Upper lobe of right lung (tissue), 1 donor: Measurements from ENCODE around the gene SEC23A. TPM values are rescaled to one million over a fixed set of nuclear protein-coding genes. Genes with fewer than 3 reads are reported as not detected.
A peak's percentile ranks its signal among the peaks of the same experiment; 100 is the strongest.
"Not testable (repeated sequence)": the region's sequence is repeated elsewhere in the genome, so short reads cannot be mapped to it uniquely, and the experiment has no call there.

Experiments used
- ATAC-seq: fragments of 200-7000 bp; cut with Tn5 transposase; one replicate; pipeline ENCODE4 v1.9.1; 2020; ENCODE audit warnings: mild to moderate bottlenecking, moderate library complexity
- DNase-seq: peaks from one replicate; pipeline ENCODE4 v3.0.0-alpha.2; 2020
- H3K27ac ChIP-seq: fragments of 200-600 bp; one replicate; pipeline ENCODE4 v1.8.0; 2022
- H3K27me3 ChIP-seq: fragments of 200-600 bp; one replicate; pipeline ENCODE4 v1.8.0; 2022; ENCODE audit warnings: mild to moderate bottlenecking
- H3K36me3 ChIP-seq: fragments of 200-600 bp; one replicate; pipeline ENCODE4 v1.8.0; 2022
- H3K4me1 ChIP-seq: fragments of 200-600 bp; one replicate; pipeline ENCODE4 v1.8.0; 2022
- H3K4me3 ChIP-seq: fragments of 200-600 bp; one replicate; pipeline ENCODE4 v1.8.0; 2022; ENCODE audit warnings: mild to moderate bottlenecking
- H3K9me3 ChIP-seq: fragments of 200-600 bp; one replicate; pipeline ENCODE4 v1.8.0; 2022
- intact Hi-C: fragments of 100-400 bp; cut with DNase I; formaldehyde crosslinking; loops from one replicate; pipeline ENCODE4 v1.11.0; 2022
- total RNA-seq: library from RNA; stranded (reverse); fragmentation: NEBNext Ultra II Directional; extraction: Animal tissue kit (Norgen Biotek cat#: 25700); gene quantifications from one replicate; pipeline ENCODE4 v1.2.1, GENCODE V29; 2021
- TF ChIP-seq, protein P1 (sequence below): fragments of 200-600 bp; IDR thresholded peaks from one replicate; pipeline ENCODE4 v1.8.0; 2022; ENCODE audit warnings: antibody characterized with exemption
- donor health status: DM: no; HTN: yes; CAD: no; lungs with severe emphysema.

SEC23A gene
- total RNA-seq, 1 donor from 2014 or later = 61.0 TPM

DNA sequence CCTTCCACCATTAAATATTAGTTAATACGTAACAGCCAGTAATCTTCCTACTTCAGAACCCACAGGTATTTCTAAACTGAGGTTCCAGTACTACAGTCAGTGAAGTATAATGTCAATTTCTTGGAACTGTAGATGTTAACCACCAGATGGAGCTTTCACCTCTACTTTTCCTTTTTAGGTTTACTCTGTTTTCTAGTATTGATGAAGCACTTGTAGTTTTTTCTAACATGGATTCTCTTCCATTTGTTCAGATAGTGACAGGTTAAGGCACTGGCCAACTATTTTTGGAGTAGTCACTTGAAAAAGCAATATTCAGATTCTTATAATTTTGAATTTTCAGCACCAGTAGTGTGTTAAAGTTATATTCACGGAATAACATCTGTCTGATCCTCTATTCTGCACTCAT is 4.6 kb upstream of the SEC23A start:
- Histone ChIP-seq H3K4me1 (peaks cover 14% of the 10 kb centered on the region), H3K4me3 (no peak overlapping the region), H3K9me3 (no peaks in the 10 kb centered on the region), H3K27me3 (no peaks in the 10 kb centered on the region), H3K36me3 (no peaks in the 10 kb centered on the region), H3K27ac (no peak overlapping the region)
- DNase-seq = no peak
- intact Hi-C loops = no loop called here
- TF ChIP-seq, protein P1, sequence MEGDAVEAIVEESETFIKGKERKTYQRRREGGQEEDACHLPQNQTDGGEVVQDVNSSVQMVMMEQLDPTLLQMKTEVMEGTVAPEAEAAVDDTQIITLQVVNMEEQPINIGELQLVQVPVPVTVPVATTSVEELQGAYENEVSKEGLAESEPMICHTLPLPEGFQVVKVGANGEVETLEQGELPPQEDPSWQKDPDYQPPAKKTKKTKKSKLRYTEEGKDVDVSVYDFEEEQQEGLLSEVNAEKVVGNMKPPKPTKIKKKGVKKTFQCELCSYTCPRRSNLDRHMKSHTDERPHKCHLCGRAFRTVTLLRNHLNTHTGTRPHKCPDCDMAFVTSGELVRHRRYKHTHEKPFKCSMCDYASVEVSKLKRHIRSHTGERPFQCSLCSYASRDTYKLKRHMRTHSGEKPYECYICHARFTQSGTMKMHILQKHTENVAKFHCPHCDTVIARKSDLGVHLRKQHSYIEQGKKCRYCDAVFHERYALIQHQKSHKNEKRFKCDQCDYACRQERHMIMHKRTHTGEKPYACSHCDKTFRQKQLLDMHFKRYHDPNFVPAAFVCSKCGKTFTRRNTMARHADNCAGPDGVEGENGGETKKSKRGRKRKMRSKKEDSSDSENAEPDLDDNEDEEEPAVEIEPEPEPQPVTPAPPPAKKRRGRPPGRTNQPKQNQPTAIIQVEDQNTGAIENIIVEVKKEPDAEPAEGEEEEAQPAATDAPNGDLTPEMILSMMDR = peak; percentile 45
- peak; percentile 29 for ATAC-seq

DNA sequence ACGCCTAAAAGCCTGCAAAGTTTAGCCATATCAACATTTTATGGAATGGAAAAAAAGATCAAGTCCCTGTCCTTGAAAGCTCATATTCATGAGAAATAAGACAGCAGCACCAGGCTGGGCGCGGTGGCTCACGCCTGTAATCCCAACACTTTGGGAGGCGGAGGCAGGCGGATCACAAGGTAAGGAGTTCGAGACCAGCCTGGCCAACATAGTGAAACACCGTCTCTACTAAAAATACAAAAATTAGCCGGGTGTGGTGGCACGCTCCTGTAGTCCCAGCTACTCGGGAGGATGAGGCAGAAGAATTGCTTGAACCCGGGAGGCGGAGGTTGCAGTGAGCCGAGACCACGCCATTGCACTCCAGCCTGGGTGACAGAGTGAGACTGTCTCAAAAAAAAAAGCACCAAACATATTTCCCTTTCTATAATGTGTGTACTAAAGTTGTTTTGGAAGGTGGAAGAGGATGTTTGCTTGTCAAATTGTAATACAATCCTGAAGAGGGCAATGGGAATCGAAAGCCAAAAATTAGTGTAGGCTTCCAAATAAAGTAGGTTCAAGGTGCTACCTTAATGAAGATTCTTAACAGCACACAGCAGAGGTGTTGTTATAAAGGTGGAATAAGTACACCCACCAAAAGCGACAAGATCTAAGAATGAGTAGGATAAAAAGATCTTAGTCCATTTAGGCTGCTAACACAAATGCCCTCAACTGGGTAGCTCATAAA is 1.2 kb upstream of the SEC23A start:
- H3K27me3 ChIP-seq, DNase-seq, intact Hi-C loops, ATAC-seq, H3K9me3 ChIP-seq, H3K36me3 ChIP-seq: not testable (repeated sequence)
- Histone ChIP-seq H3K27ac (peak overlapping the region; percentile 97), H3K4me3 (peak overlapping the region; percentile 94), H3K4me1 (peaks cover 25% of the 10 kb centered on the region)

DNA sequence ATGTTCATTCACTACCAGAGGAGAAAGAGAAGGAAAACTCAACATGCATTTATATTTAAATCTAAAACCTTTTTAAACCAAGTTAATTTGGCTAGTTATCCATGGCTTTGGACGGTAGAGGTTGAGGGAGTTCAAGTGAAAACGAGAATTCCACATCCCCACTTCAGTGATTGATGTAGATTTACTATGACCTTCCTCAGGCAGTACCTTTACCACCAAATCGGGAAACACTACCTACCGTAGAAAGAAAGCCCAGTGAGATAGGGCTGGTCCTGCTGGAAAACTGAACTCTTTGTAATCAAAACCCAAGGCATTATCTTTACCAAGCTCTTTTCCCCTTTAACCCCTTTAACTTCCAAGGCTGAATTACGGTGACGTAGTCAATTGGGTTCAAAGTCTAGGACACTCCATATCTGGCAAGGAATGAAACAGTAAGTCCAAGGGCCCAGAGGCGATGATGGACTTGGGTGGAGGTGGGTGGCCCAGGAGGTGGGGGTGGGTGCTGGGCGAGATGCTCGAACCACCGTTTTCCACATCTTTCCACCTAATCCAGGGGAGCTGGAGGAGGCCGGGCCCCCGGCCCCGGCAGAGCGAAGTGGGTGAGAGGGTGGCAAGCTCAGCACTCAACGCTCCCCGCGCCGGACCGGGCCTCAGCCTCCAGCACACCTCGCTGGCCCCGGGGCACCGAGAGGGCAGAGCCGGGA is 618 bp downstream of the SEC23A start:
- intact Hi-C loops = no loop called here
- H3K27me3 ChIP-seq = no peaks in the 10 kb centered on the region
- no peaks in the 10 kb centered on the region for H3K9me3 ChIP-seq
- H3K4me1 ChIP-seq = peaks cover 22% of the 10 kb centered on the region
- peak overlapping the region; percentile 94 for H3K4me3 ChIP-seq
- ATAC-seq = peak; percentile 53
- peak overlapping the region; percentile 97 for H3K27ac ChIP-seq
- H3K36me3 ChIP-seq = no peaks in the 10 kb centered on the region
- TF ChIP-seq, protein P1 = no peak
- no peak for DNase-seq

DNA sequence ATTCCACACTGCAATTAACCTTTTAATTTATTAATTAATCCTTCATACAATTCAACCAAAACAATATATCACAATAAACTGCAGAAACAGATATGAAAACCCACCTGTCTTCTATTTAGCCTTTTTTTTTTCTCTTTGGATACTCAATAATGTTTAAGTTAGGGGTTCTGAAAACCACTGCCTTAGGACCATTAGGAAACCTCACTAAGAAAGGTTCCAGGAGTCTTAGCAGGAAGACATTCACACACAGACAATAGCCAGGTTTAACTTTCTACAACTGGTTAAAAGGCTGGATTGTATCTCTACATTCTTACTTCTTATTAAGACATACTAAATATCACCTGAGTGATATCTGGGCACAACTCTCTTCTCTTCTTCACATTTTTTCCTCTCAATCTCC is 3.3 kb downstream of the SEC23A start:
- H3K36me3 ChIP-seq = peaks cover 16% of the 10 kb centered on the region
- ATAC-seq (no peak), DNase-seq (no peak)
- TF ChIP-seq, protein P1 = no peak
- no peaks in the 10 kb centered on the region for H3K9me3 ChIP-seq
- no peak overlapping the region for H3K27ac ChIP-seq
- peaks cover 24% of the 10 kb centered on the region for H3K4me1 ChIP-seq
- no peak overlapping the region for H3K4me3 ChIP-seq
- no peaks in the 10 kb centered on the region for H3K27me3 ChIP-seq
- intact Hi-C loops = no loop called here

DNA sequence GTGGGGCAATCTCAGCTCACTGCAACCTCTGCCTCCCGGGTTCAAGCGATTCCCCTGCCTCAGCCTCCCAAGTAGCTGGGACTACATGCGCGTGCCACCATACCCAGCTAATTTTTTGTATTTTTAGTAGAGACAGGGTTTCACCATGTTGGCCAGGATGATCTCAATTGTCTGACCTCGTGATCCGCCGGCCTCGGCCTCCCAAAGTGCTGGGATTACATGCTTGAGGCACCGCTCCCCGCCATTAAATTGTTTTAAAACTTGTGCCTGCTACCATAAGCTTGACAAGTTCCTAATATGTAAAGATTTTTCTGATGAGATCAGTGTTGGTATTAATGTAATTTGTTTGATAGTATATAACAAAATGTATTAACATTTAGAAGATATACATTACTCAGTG is 3.8 kb downstream of the SEC23A start:
- intact Hi-C loops, ATAC-seq: not testable (repeated sequence)

DNA sequence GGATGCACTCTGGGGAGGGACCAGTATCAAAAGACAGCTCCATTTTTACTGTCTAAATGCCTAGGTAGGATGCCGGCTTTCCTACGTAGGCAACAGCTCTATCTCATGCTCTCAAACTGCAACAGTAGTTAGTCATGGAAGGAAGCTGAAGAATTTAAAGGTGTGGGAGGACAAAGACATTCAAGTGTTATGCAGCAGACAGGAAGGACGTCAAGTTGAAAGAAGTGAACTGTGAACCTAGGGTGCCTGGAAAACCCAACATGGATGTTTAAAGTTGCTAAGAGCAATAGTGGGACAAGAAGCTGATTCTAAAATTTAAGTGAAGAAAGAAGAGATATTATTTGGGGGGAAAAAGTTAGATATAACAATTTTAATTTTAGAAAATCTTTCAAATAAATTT is 5.9 kb downstream of the SEC23A start:
- H3K4me1 ChIP-seq = peaks cover 17% of the 10 kb centered on the region
- ATAC-seq (peak; percentile 74), DNase-seq (no peak)
- H3K27me3 ChIP-seq = no peaks in the 10 kb centered on the region
- H3K36me3 ChIP-seq = peaks cover 38% of the 10 kb centered on the region
- intact Hi-C loops = no loop called here
- H3K4me3 ChIP-seq = no peak overlapping the region
- H3K9me3 ChIP-seq = no peaks in the 10 kb centered on the region
- TF ChIP-seq, protein P1 = no peak
- H3K27ac ChIP-seq = no peak overlapping the region

More for the DNA sequence above, 3.8 kb downstream of the SEC23A start:
- DNase-seq, H3K9me3 ChIP-seq, H3K4me3 ChIP-seq, H3K27me3 ChIP-seq, H3K27ac ChIP-seq: not testable (repeated sequence)
- H3K4me1 ChIP-seq = peaks cover 22% of the 10 kb centered on the region
- peaks cover 19% of the 10 kb centered on the region for H3K36me3 ChIP-seq
